ENCODE results near the gene POLR2H. TPM values are rescaled to one million over a fixed set of nuclear protein-coding genes. Genes with fewer than 3 reads are reported as not detected.

The POLR2H gene
- 138 and 157 TPM in 2 replicates for total RNA-seq (2014; rRNA removed; shearing (Covaris generic))

DNA sequence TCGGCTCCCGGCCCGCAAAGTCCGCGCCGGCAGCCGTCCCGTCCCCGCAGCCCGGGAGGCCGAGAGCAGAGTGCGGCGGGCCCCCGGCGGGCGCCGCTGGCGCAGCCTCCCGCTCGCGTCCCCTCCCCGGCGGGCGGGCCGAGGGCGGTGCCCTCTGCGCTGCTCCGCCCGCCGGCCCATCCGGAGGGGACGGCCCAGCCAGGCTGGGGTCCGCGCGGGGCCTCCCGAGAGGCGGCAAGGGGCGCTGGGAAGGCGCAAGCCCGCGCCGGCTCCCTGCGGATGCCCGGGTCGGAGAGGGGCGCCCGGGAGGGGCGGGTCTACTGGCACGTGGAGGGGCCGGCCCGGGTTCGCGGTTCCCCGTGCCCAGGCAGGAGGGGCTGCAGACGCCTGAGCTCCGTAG is at the start of gene POLR2H, which contains the start of gene CLCN2:
POLR2H (plus strand) TSS at position 179 of the 400 bp plus-strand sequence. CDS start 1,783 bp downstream, outside the sequence.
CLCN2 (minus strand) TSS at position 74 of the 400 bp plus-strand sequence. CDS start 126 bp downstream, outside the sequence.
- peak; percentile 60 for DNase-seq (ENCODE audit: low spot score)

DNA sequence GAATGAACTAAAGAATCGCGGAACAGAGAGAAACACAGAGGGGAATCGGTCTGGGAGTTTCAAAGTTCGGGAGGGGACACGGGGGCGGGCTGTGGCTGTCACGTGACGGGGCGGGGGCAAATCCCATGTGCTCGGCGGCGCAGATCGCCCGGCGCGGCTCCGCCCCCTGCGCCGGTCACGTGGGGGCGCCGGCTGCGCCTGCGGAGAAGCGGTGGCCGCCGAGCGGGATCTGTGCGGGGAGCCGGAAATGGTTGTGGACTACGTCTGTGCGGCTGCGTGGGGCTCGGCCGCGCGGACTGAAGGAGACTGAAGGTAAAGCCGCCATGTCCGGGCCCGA is 47.2 kb upstream of the POLR2H start, which contains the start of gene EIF4G1:
EIF4G1 (plus strand) TSS at position 244 of the 337 bp plus-strand sequence. CDS start 1,191 bp downstream, outside the sequence.
- DNase-seq (ENCODE audit: low spot score) = peak; percentile 90

DNA sequence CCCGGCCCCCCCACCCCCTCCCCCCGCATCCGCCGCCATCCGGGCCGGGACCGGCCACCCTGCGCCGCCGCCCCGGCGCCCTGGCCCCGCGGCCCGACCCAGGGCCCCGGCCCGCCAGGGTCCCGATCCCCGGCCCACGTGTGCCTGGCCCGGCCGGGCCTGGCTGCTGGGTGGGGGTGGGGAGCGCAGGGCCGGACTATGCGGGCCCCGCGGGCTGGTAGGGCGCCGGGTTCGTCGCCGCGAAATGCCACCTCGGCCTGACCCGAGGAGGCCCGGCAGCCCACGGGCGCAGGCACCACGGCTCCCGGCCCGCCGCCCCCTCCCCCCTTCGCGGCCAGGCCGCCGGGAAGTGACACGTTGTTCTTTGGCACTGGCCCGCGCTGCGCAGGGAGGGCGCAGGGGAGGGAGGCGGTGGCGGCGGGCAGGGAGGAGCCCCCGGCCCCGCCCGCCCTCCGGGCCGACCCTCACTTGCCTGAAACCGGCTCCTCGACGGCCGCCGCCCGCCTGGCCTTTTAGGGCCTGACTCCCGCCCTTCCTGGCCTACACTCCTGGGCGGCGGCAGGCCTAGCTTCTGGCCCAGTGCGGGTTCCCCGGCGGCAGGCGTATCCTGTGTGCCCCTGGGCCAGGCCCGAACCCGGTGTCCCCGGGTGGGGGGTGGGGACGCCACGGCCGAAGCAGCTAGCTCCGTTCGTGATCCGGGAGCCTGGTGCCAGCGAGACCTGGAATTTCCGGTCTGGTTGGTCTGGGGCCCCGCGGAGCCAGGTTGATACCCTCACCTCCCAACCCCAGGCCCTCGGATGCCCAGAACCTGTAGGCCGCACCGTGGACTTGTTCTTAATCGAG is 46.6 kb upstream of the POLR2H start:
- peak; percentile 62 for DNase-seq (ENCODE audit: low spot score)

DNA sequence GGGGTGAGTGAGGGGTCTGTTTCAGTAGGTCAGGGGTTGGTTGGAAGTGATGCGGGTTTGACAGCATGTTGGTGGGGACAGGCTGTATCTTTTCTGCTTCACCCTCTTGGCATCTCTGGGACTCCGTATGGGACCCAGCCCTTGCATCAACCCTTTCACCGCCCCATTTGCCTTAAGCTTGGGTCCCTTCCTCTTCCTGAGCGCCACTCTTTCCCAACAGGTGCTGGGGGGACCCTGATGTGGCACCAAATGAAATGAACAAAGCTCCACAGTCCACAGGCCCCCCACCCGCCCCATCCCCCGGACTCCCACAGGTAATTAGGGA is 46.0 kb upstream of the POLR2H start:
- no peak for DNase-seq (ENCODE audit: low spot score)

DNA sequence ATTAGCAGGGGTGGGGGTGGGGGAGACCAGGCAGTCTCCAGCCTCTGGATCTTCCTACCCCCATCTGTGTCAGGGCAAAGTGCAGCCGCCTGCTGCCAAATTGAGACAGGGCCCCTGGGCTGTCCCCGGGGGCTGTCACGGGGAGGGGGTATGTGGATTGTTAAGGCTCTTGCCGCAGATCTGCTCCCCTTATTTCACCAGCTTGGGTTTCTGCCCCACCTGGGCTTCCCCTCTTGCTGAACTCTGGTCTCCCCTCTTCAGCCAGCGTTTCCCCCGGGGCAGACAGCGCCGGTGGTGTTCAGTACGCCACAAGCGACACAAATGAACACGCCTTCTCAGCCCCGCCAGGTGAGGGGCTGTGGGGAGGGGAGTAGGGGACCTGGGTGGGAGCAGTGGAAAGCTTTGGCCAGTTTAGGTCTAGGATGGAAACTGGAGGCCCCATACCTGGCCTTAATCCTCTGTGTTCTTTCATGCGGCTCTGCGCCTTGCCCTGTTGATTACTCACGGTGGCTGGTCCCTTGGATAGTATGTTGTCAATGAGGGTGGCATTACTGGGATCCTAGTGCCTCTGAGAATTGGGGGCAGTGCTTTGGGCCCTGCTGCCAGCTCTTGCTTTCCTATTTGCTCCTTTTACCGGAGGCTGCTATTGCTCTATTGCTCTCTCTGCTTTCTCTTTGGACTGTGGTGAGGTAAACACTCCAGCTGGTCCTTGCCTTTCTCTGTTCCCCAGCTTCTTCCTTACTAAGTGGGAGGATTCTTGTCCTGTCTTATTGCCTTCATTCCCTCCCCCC is 45.4 kb upstream of the POLR2H start:
- peak; percentile 25 for DNase-seq (ENCODE audit: low spot score)

DNA sequence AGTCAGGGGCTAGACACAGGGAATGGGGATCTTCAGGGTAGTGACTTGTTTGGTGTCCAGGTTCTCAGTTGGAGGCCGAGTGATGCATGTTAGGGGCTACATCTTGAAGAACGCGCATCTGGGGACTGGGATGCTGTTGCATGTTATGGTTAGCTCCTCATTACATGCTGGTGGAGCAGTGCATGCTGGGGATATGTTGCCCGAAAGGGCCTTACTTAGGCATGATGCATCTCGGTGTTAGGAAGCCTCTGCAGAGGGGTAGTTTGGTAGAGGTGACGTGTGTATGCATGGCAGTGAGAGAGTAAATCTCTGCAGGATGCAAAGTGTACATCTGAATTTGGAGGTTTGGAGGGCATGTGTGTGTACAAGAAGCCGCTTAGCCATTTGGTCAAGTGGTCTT is 44.7 kb upstream of the POLR2H start:
- no peak for DNase-seq (ENCODE audit: low spot score)

DNA sequence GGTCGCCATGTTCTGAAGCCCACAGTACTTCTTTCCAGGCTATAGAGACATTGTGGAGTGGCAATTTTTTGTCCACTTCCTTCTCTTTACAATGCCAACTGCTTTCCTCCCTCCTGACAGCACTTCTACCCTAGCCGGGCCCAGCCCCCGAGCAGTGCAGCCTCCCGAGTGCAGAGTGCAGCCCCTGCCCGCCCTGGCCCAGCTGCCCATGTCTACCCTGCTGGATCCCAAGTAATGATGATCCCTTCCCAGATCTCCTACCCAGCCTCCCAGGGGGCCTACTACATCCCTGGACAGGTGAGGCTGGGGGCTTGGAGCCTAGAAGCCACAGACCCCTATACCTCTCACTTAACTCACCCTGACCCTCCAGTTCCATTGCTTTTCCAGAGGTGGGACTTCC is 44.3 kb upstream of the POLR2H start:
- no peak for DNase-seq (ENCODE audit: low spot score)

DNA sequence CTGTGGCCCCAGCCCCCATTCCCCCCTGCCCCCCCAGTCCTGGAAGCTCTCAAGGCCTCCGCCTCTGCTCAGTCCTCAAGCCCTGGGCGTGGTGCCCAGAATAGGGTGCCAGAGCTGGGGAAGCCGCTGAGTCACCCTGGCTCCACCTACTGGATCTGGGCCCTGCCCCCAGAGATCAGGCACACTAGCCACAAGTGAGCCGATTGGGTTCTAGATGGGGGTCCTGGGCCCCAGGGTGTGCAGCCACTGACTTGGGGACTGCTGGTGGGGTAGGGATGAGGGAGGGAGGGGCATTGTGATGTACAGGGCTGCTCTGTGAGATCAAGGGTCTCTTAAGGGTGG is 41.4 kb upstream of the POLR2H start:
- DNase-seq (ENCODE audit: low spot score) = peak; percentile 91

DNA sequence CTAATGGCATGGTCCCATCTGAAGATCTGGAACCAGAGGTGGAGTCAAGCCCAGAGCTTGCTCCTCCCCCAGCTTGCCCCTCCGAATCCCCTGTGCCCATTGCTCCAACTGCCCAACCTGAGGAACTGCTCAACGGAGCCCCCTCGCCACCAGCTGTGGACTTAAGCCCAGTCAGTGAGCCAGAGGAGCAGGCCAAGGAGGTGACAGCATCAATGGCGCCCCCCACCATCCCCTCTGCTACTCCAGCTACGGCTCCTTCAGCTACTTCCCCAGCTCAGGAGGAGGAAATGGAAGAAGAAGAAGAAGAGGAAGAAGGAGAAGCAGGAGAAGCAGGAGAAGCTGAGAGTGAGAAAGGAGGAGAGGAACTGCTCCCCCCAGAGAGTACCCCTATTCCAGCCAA is 39.8 kb upstream of the POLR2H start:
- DNase-seq (ENCODE audit: low spot score) = no peak

DNA sequence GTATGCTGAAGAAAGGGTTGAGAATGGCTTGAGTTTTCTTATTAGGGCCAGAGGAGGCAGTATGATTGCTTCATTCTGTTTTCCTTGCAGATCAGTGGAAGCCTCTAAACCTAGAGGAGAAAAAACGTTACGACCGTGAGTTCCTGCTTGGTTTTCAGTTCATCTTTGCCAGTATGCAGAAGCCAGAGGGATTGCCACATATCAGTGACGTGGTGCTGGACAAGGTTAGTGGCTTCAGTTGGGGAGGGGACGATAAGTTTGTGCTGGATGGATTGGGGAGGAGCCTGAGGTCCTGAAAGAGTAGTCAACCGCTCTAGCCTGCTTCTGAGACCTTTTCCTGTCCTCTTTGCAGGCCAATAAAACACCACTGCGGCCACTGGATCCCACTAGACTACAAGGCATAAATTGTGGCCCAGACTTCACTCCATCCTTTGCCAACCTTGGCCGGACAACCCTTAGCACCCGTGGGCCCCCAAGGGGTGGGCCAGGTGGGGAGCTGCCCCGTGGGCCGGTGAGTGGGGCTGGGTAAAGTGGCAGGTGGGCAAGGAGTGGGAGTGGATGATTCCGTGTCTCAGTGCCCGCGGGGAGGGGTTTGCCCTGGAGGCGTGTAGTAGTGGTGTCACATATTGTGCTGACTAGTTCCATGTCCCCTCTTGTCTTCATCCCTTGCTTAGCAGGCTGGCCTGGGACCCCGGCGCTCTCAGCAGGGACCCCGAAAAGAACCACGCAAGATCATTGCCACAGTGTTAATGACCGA is 38.6 kb upstream of the POLR2H start:
- DNase-seq (ENCODE audit: low spot score) = no peak

DNA sequence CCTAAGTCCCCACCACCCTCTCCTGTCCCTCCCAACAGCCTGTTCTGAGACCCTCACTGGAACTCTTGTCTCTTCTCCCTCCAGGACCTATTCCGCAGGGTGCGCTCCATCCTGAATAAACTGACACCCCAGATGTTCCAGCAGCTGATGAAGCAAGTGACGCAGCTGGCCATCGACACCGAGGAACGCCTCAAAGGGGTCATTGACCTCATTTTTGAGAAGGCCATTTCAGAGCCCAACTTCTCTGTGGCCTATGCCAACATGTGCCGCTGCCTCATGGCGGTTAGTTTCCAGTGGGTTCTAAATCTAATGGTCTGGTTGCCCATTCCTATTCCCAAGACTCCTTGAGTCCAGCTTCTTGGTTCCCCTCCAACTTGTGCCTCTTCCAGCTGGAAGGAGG is 37.8 kb upstream of the POLR2H start:
- DNase-seq (ENCODE audit: low spot score) = no peak

DNA sequence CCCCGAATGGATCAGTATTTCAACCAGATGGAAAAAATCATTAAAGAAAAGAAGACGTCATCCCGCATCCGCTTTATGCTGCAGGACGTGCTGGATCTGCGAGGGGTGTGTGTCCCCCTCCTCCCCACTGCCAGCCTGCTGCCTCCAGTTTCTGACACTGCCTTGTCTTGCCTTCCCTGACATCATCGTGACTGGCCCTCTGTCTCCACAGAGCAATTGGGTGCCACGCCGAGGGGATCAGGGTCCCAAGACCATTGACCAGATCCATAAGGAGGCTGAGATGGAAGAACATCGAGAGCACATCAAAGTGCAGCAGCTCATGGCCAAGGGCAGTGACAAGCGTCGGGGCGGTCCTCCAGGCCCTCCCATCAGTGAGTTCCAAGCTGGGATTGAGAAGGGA is 36.2 kb upstream of the POLR2H start:
- no peak for DNase-seq (ENCODE audit: low spot score)

DNA sequence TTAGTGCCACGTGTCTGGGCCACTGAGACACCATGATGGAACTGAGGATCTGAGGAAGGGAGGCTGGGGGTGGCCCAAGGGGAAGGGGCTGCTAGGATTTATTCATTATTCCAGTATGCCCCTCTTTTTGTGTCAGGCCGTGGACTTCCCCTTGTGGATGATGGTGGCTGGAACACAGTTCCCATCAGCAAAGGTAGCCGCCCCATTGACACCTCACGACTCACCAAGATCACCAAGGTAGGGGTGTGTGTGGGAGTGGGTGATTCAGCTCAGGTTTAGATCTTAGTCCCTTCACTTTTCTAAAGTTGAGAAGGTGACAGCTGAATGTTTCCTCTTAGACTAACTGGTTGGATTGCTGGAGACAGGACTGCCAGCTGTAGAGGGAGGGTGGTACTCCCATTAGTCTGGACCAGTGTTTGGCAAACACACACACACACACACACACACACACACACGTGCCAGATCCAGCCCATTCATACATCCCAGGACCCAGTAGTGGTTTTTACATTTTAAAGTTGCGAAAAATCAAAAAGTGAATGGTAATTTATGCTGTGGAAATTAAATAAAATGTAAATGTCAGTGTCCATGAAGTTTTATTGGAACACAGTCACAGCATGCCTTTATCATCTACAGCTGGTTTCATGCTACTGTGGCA is 35.7 kb upstream of the POLR2H start:
- no peak for DNase-seq (ENCODE audit: low spot score)

DNA sequence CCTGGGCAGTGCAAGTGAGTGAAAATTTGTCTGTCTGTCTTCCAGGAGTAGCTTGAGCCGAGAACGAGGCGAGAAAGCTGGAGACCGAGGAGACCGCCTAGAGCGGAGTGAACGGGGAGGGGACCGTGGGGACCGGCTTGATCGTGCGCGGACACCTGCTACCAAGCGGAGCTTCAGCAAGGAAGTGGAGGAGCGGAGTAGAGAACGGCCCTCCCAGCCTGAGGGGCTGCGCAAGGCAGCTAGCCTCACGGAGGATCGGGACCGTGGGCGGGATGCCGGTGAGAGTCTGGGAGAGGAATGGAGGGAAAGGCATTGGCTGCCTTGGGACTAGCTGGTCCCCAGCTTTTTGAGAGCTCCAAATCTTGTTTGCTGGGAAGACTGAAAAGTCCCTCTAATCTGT is 34.3 kb upstream of the POLR2H start:
- no peak for DNase-seq (ENCODE audit: low spot score)

DNA sequence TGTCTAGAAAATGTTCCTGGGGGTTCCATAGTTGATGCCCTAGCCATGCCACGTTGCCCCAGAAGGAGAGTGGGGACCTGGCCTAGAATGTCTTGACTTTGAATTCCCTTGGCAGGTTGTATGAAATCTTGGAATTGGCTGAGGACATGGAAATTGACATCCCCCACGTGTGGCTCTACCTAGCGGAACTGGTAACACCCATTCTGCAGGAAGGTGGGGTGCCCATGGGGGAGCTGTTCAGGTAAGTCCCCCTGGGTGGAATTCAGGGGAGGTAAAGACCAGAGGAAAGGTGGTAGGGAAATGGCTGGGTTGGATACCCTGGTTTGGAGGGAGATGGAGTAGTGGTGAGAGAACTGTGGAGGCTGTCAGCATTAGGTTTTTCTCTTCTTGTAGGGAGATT is 33.0 kb upstream of the POLR2H start:
- no peak for DNase-seq (ENCODE audit: low spot score)

DNA sequence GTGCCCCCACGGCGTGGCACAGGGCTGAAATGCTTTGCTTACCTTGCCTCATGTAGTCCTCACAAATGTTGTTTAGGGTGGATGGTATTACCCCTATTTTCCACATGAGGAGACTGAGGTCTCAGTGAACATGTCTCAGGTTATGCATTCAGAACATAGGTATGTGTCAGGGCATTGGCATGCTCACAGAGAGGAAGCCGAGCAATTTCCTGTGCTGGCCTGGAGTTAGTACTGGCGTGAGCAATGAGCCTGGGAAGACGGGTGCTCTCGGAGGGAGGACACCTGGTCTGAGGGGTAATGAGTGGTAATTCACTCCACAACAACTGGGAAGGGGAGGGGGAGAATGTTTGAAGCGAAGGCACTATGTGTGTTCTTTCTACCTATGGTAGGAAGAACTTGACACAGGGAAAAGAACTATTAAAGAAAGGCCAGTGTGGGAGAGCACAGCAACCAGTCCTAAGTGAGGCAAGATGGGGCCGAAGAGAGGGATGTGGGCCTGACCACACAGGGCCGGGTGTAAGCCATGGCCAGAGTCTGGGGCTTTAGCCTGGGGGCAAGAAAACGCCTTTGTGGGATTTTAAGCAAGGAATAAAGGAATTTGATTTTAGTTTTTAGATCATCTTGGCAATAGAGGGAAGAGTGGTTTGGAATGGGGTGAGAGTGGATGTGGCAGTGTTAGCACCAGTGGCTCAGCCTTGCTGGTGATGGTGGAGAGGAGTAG is 29.0 kb upstream of the POLR2H start:
- DNase-seq (ENCODE audit: low spot score) = no peak

DNA sequence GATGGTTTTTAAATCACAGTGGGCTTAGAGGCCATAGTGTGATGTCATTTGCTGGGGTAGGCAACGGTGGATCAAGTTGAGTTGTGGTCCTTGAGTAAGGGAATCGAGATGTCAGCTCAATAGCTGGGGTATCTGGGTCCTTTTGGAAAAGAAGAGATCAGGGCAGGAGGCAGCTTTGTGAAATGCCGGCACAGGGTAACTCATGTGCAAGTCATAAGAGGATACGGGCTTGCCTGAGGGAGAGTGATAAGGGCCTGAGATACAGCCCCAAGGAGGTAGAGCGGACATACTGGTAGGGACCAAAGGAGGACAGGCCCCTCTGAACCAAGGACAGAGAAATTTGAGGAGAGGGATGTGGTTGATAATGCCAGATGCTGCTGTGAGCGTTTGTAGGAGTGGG is 28.3 kb upstream of the POLR2H start:
- DNase-seq (ENCODE audit: low spot score) = no peak

DNA sequence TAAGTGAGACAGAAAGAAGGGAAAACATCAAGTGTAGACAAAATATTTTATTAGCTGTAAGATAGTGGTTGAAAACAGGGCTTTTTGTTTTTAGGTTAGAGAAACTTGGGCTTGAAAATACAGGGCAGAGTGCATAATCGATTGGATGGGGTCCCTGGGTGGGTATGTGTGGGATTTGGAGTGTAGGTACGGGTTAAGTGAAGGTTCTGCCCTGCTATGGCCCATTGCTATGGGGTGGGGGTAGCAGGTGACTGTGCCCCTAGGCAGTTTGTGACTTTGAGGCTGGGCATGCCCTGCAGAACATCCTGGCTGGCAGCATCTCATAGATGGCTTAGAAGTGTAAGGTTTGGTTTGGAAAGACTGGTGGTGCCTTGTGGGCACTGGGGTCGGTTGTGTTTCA is 27.8 kb upstream of the POLR2H start:
- DNase-seq (ENCODE audit: low spot score) = no peak

DNA sequence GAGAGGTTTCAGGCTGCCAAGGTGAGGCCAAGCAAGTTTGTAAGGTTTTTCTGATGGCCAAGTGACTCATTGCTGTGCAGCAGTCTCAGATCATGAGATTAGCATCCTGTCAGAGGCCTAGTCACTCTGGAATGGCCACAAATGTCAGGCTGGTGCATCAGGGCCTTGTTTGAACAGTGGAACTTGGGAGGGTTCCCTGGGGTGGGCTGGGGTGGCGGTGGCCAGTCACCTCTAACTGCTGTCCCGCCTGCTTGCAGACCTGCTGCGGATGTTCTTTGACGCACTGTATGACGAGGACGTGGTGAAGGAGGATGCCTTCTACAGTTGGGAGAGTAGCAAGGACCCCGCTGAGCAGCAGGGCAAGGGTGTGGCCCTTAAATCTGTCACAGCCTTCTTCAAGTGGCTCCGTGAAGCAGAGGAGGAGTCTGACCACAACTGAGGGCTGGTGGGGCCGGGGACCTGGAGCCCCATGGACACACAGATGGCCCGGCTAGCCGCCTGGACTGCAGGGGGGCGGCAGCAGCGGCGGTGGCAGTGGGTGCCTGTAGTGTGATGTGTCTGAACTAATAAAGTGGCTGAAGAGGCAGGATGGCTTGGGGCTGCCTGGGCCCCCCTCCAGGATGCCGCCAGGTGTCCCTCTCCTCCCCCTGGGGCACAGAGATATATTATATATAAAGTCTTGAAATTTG is 26.9 kb upstream of the POLR2H start:
- DNase-seq (ENCODE audit: low spot score) = peak; percentile 54

DNA sequence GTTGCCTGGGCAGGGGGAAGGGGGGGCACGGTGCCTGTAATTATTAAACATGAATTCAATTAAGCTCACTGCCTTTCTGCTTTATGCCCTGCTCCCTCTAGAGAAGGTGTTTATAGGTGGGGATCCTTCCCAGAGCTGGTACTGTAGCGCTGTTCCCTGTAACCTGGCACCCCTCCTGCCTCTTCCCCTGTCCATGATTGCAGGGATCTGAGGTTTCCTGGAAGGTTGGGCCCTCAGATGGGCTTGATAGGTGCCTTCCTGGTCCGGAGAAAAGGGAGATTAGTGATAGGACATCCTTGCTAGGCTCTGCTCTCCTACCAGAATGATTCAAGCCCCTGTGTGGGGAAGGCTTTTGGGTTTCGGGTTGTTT is 26.2 kb upstream of the POLR2H start:
- DNase-seq (ENCODE audit: low spot score) = peak; percentile 62
